GM21526 (cell line): ENCODE data around the gene MPDZ.

Source experiments
- ATAC-seq: cut with Tn5 transposase; IDR thresholded peaks from one replicate; pipeline ENCODE4 v1.9.1; 2021; ENCODE audit warnings: moderate library complexity; ENCODE audit not compliant: unreplicated experiment, low FRiP score

Gene MPDZ

GRCh38 chr9:13100914-13101572 is 178.4 kb downstream of the MPDZ start:
- no peak for ATAC-seq

GRCh38 chr9:13095056-13095455 is 184.4 kb downstream of the MPDZ start:
- ATAC-seq: no peak

- no peak for ATAC-seq
Observed at GRCh38 chr9:13090628-13091027, 188.9 kb downstream of the MPDZ start.

- ATAC-seq: no peak
Observed at GRCh38 chr9:13089666-13090065, 189.8 kb downstream of the MPDZ start.

- peak; percentile 61 for ATAC-seq
Observed at GRCh38 chr9:13088720-13089427, 190.6 kb downstream of the MPDZ start.

GRCh38 chr9:13083963-13084528 is 195.4 kb downstream of the MPDZ start:
- no peak for ATAC-seq

GRCh38 chr9:13083366-13083765 is 196.1 kb downstream of the MPDZ start:
- ATAC-seq: no peak

GRCh38 chr9:13082796-13083195 is 196.7 kb downstream of the MPDZ start:
- no peak for ATAC-seq

- no peak for ATAC-seq
Observed at GRCh38 chr9:13078164-13078563, 201.3 kb downstream of the MPDZ start.

GRCh38 chr9:13076616-13077015 is 202.9 kb downstream of the MPDZ start:
- ATAC-seq: no peak

GRCh38 chr9:13071921-13072320 is 207.6 kb downstream of the MPDZ start:
- ATAC-seq: no peak

GRCh38 chr9:13070612-13071595 is 208.6 kb downstream of the MPDZ start:
- no peak for ATAC-seq

GRCh38 chr9:13069498-13069897 is 210.0 kb downstream of the MPDZ start:
- ATAC-seq: no peak

GRCh38 chr9:13064676-13065075 is 214.8 kb downstream of the MPDZ start:
- no peak for ATAC-seq

- no peak for ATAC-seq
Observed at GRCh38 chr9:13063880-13064459, 215.5 kb downstream of the MPDZ start.

- no peak for ATAC-seq
Observed at GRCh38 chr9:13061390-13061789, 218.1 kb downstream of the MPDZ start.
